RWPE2 (cell line): Measurements from ENCODE around the gene ITPA.

Experiments used
- ATAC-seq: fragments of 200-7000 bp; cut with Tn5 transposase; 3 replicates; pipeline ENCODE4 v1.9.1; 2021; ENCODE audit warnings: low read depth
- DNase-seq: peaks from one replicate; pipeline ENCODE4 v3.0.0-alpha.2; 2020; ENCODE audit warnings: low spot score
- H3K27ac ChIP-seq: fragments of 450-650 bp; 2 replicates; pipeline ENCODE4 v1.5.1; 2017; ENCODE audit warnings: mild to moderate bottlenecking; ENCODE audit not compliant: poor library complexity, severe bottlenecking
- H3K27me3 ChIP-seq: fragments of 250-450 bp; sonication (Bioruptor Pico); 2 replicates; pipeline ENCODE4 v1.5.1; 2021; ENCODE audit warnings: mild to moderate bottlenecking, moderate library complexity; ENCODE audit not compliant: insufficient read depth, poor library complexity, severe bottlenecking
- H3K36me3 ChIP-seq: fragments of 250-450 bp; sonication (Bioruptor Pico); 2 replicates; pipeline ENCODE4 v1.5.1; 2020; ENCODE audit warnings: low read depth, mild to moderate bottlenecking, moderate library complexity
- H3K4me1 ChIP-seq: fragments of 250-450 bp; sonication (Bioruptor Pico); 2 replicates; pipeline ENCODE4 v1.5.1; 2021; ENCODE audit warnings: mild to moderate bottlenecking, moderate library complexity; ENCODE audit not compliant: insufficient read depth, poor library complexity, severe bottlenecking
- H3K4me3 ChIP-seq: fragments of 250-450 bp; sonication (Bioruptor Pico); 2 replicates; pipeline ENCODE4 v1.5.1; 2021; ENCODE audit warnings: mild to moderate bottlenecking, moderate library complexity; ENCODE audit not compliant: severe bottlenecking
- H3K9me3 ChIP-seq: fragments of 250-450 bp; sonication (Bioruptor Pico); 2 replicates; pipeline ENCODE4 v1.5.1; 2021; ENCODE audit warnings: mild to moderate bottlenecking, moderate library complexity; ENCODE audit not compliant: severe bottlenecking
- TF ChIP-seq, protein P1 (sequence below): fragments of 450-650 bp; IDR thresholded peaks from one replicate; pipeline ENCODE4 v1.5.1; 2017; ENCODE audit warnings: mild to moderate bottlenecking, moderate library complexity; ENCODE audit not compliant: poor library complexity, severe bottlenecking

ITPA gene

DNA sequence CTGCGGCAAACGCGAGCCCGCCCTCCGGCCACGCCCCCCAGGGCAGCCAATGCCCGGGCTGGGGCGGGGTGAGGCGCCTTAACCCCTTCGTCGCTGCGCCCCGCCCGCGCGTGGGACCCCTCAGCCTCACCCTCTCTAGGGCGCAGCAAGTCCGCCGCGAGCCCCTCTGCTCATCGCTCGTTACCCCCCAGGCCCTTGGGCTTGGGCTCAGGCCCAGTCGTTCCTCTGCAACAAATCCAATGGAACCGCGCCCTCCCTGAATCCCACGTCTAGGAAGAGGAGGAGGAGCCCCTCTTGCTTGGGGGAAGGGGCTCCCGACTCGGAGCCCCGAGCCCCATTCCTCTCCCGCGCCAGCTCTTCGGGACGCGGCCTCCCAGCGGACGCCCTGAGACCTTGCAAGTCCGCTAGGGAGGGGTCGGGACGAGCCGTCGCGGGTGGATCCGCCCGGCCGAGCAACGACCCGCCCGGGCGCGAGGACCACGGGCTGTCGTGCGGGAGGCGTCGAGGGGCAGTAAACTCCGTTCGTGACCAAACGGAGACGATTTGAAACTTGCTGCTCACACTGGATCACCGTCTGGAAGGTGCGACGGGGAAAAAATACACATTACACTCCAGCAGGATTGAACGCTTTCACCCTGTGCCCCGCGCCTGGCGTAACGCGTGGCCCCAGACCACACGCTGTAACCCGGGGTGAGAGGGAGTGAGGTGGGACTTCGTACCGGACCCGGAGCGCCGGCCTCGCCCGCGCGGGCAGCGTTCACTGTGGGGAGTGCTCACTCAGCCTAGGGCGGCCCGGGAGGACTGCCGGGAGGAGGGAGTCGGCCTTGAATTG lies 35.5 kb upstream of the ITPA start:
- peak overlapping the region; percentile 60 for H3K4me3 ChIP-seq
- H3K36me3 ChIP-seq, result no peaks in the 10 kb centered on the region
- TF ChIP-seq, protein P1, sequence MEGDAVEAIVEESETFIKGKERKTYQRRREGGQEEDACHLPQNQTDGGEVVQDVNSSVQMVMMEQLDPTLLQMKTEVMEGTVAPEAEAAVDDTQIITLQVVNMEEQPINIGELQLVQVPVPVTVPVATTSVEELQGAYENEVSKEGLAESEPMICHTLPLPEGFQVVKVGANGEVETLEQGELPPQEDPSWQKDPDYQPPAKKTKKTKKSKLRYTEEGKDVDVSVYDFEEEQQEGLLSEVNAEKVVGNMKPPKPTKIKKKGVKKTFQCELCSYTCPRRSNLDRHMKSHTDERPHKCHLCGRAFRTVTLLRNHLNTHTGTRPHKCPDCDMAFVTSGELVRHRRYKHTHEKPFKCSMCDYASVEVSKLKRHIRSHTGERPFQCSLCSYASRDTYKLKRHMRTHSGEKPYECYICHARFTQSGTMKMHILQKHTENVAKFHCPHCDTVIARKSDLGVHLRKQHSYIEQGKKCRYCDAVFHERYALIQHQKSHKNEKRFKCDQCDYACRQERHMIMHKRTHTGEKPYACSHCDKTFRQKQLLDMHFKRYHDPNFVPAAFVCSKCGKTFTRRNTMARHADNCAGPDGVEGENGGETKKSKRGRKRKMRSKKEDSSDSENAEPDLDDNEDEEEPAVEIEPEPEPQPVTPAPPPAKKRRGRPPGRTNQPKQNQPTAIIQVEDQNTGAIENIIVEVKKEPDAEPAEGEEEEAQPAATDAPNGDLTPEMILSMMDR, result no peak
- peak overlapping the region; percentile 13 for H3K27ac ChIP-seq
- ATAC-seq (peak; percentile 81), DNase-seq (peak; percentile 87)
- H3K27me3 ChIP-seq, result no peaks in the 10 kb centered on the region
- H3K4me1 ChIP-seq, result peaks cover 5% of the 10 kb centered on the region
- H3K9me3 ChIP-seq, result no peaks in the 10 kb centered on the region

DNA sequence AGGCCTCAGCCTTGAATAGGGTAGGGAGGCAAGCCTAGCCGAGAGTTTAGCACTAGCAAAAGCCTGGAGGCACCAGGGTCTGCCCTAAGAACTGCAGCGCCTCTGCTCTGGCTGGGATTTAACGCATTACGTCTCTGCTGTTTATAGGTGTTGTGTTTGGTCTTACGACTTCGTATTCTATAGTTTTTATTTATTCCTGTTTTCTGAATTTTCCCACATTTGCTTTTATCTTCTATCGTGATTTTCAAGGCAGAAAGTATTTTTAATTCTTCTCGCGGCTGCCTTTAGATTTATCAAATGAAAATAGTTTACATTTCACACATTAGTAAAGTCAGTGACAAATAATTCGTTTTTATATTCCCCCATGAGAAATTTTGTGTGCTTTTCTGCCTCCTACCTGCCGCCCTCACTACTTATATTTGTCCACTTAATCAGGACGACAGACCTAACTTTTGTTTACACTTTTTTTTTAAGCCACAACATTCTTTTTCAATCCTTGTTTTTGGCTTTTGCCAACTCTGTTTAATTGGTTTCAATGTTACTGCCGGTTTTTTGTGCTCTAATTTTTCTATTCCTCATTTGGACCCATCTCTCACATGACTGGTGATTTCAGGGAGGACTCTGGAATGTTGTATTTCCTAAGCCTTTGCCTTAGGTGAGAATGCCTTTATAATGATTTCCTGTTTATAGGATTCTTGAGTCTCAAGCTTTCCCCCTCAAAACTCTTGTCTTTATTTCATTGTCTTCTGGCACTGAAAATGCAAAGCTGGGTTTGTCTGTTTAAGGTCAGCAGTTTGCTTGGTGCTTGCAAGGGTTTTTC lies 34.6 kb upstream of the ITPA start:
- H3K4me3 ChIP-seq, result peak overlapping the region; percentile 60
- DNase-seq (no peak), ATAC-seq (peak; percentile 58; the same call in 2 of the 3 replicates)
- H3K27ac ChIP-seq, result peak overlapping the region; percentile 13
- peaks cover 5% of the 10 kb centered on the region for H3K4me1 ChIP-seq
- TF ChIP-seq, protein P1, result peak; percentile 17
- H3K36me3 ChIP-seq, result no peaks in the 10 kb centered on the region
- no peaks in the 10 kb centered on the region for H3K27me3 ChIP-seq
- no peaks in the 10 kb centered on the region for H3K9me3 ChIP-seq

GRCh38 chr20:3175270-3175669 lies 34.0 kb upstream of the ITPA start:
- DNase-seq (no peak), ATAC-seq (no peak)
- TF ChIP-seq, protein P1, result no peak
- H3K4me1 ChIP-seq, result peaks cover 5% of the 10 kb centered on the region
- no peaks in the 10 kb centered on the region for H3K9me3 ChIP-seq
- no peaks in the 10 kb centered on the region for H3K36me3 ChIP-seq
- H3K27me3 ChIP-seq, result no peaks in the 10 kb centered on the region
- H3K4me3 ChIP-seq, result no peak overlapping the region
- peak overlapping the region; percentile 13 for H3K27ac ChIP-seq

- H3K9me3 ChIP-seq, result no peaks in the 10 kb centered on the region
- DNase-seq (no peak), ATAC-seq (no peak)
- H3K27ac ChIP-seq, result no peak overlapping the region
- TF ChIP-seq, protein P1, result no peak
- H3K36me3 ChIP-seq, result no peaks in the 10 kb centered on the region
- peaks cover 5% of the 10 kb centered on the region for H3K4me1 ChIP-seq
- H3K4me3 ChIP-seq, result no peak overlapping the region
- H3K27me3 ChIP-seq, result no peaks in the 10 kb centered on the region
These were observed 31.4 kb upstream of the ITPA start for GRCh38 chr20:3177746-3178485.
